Transverse colon (tissue), 4 donors: ENCODE data around the gene ENG. TPM values are rescaled to one million over a fixed set of nuclear protein-coding genes. Genes with fewer than 3 reads are reported as not detected.

Source experiments
- DNase-seq: peaks from one replicate; pipeline ENCODE4 v3.0.0-alpha.2; 2019
- H3K27ac ChIP-seq, 4 donors: fragments of 200-600 bp; sonication (generic); 2 replicates each; pipeline ENCODE4 v1.5.1; 2016 to 2018; ENCODE audit warnings: inconsistent platforms in 4 of 4
- H3K27me3 ChIP-seq: fragments of 200-600 bp; sonication (generic); 2 replicates; pipeline ENCODE4 v1.5.1; 2017; ENCODE audit warnings: inconsistent platforms
- H3K36me3 ChIP-seq, 4 donors: fragments of 200-600 bp; sonication (generic); 2 replicates each; pipeline ENCODE4 v1.5.1; 2017 to 2019; ENCODE audit warnings: inconsistent platforms in 4 of 4
- H3K4me1 ChIP-seq, 4 donors: fragments of 200-600 bp; sonication (generic); 2 replicates each; pipeline ENCODE4 v1.5.1; 2017 to 2020; ENCODE audit warnings: inconsistent platforms in 4 of 4
- H3K4me3 ChIP-seq, 4 donors: fragments of 200-600 bp; sonication (generic); 1 replicate in 1 of 4; 2 replicates in 3 of 4; pipeline versions ENCODE4 v1.5.1 to v1.6.1; 2017 to 2019; ENCODE audit warnings: inconsistent platforms in 4 of 4
- H3K9me3 ChIP-seq, 2 donors: fragments of 200-600 bp; sonication (generic); 2 replicates each; pipeline ENCODE4 v1.5.1; 2017 to 2019; ENCODE audit warnings: inconsistent platforms in 2 of 2
- CTCF ChIP-seq, 5 experiments: fragments of 200-600 bp in 3 of 5; fragments of 450-650 bp in 2 of 5; sonication (generic) in 3 of 5; IDR thresholded peaks; 1 replicate in 2 of 5; 2 replicates in 3 of 5; pipeline ENCODE4 v1.5.1; 2016 to 2017; ENCODE audit warnings: antibody characterized with exemption in 5 of 5, inconsistent platforms in 3 of 5, mild to moderate bottlenecking in 2 of 5, moderate library complexity in 1 of 5
- EP300 ChIP-seq: sonication (generic); formaldehyde crosslinking; IDR thresholded peaks from one replicate; pipeline ENCODE4 v1.6.1; 2017; ENCODE audit warnings: antibody characterized with exemption, low read depth
- POLR2A ChIP-seq: fragments of 450-650 bp; IDR thresholded peaks from one replicate; pipeline ENCODE4 v1.6.1; 2016; ENCODE audit warnings: antibody characterized with exemption, mild to moderate bottlenecking, moderate library complexity
- POLR2AphosphoS5 ChIP-seq, 3 donors: sonication (generic); formaldehyde crosslinking; IDR thresholded peaks; one replicate each; pipeline ENCODE4 v1.6.1; 2016; ENCODE audit warnings: antibody characterized with exemption in 3 of 3
- WGBS, 2 donors: methylation state at CpG; one replicate each; pipeline ENCODE4 v1.1.5; 2018; ENCODE audit warnings: low coverage in 1 of 2; 5-methylcytosine and 5-hydroxymethylcytosine counted together
- in situ Hi-C, 4 donors: fragments of 200-750 bp; cut with MboI; loops; one replicate each; pipeline versions ENCODE4 v1.15.0 to v1.15.1; 2017; ENCODE audit warnings: low sequenced_read_pairs in 3 of 4, low pct_ligation_motif_present in 1 of 4, low pct_unique_long_range_greater_than_20kb in 1 of 4
- intact Hi-C: fragments of 100-400 bp; cut with DNase I; formaldehyde crosslinking; loops from one replicate; pipeline ENCODE4 v1.15.1; 2023; ENCODE audit warnings: low total_unique reads
- total RNA-seq, 4 donors: library from RNA; depleted of rRNA; stranded (reverse); fragments of >200 nt; gene quantifications; one replicate each; pipeline ENCODE4 v1.1.0, GENCODE V29; 2016

Gene ENG
- total RNA-seq, 4 donors from 2014 or later, result 10.6 to 23.9 (median 17.0) TPM

GRCh38 chr9:127854960-127855359 lies 502 bp upstream of the ENG start:
- H3K27ac ChIP-seq, result peak overlapping the region; percentile 78 to 84 (median 82)
- H3K4me3 ChIP-seq, result peak overlapping the region in 1 of 4 donors; percentile 54
- intact Hi-C loops, result no loop called here
- DNase-seq, result no peak
- 80 to 83% methylated on average over 1 to 10 of the region's 11 CpGs for WGBS, 2 donors
- no peak for TF ChIP-seq POLR2AphosphoS5 (IDR thresholded peaks at IDR 0.05)
- peaks cover 0 to 28% (median 11%) of the 10 kb centered on the region in 4 donors for H3K4me1 ChIP-seq
- in situ Hi-C loops, result no loop called here
- no peaks in the 10 kb centered on the region for H3K36me3 ChIP-seq
- H3K27me3 ChIP-seq, result no peaks in the 10 kb centered on the region
- no peaks in the 10 kb centered on the region for H3K9me3 ChIP-seq

DNA sequence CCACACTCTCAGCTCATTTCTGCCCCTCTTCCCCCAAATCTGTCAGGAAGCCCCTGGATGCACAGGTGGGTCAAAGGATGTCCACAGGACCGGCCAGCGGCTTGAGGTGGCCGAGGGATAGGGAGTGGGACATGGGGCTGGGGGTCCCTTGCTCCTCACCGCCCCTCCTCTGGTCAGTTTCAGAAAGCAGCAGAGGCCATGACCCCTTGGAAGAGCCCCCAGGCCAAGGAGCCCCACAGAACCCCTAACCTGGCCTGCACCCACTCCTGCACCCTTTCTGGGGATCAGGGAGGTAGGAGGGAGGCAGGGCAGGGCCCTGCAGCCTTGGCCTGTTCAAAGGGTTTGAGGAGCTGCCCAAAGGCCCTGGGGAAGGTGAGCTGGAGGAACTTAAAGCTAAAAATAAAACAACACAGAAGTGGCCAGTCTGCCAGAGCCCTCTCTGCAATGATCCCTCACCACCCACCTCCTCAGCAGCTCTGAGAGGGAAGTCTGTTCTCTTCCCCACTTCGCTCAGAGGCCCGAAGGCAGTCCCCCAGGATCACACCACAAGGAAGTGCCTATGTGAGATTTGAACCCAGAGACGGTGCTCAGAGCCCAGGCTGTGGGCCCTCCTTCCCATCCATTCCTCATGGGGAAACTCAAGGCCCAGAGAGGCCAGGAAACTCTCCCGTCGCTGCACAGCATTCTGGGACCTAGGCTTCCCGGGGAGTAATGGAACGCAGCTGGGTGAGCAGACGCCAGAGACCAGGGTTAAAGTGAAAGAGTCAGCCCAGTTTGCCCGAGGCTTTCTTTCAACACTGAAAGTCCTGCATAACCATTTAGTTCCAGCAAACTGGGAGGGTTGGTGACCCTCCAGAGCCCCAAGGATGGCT lies 910 bp downstream of the ENG start:
- DNase-seq, result no peak
- in situ Hi-C loops, result no loop called here
- Histone ChIP-seq H3K27me3 (no peaks in the 10 kb centered on the region), H3K4me3 (peak overlapping the region in 3 of 4 donors; percentile 29 to 54 (median 47)), H3K9me3 (no peaks in the 10 kb centered on the region), H3K4me1 (peaks cover 0 to 25% (median 8%) of the 10 kb centered on the region in 4 donors), H3K36me3 (no peaks in the 10 kb centered on the region), H3K27ac (peak overlapping the region; percentile 78 to 84 (median 82))
- TF ChIP-seq CTCF (IDR thresholded peaks at IDR 0.05) (no peak), POLR2AphosphoS5 (IDR thresholded peaks at IDR 0.05) (no peak), EP300 (no peak), POLR2A (no peak)
- 61% methylated on average over 13 of the region's 13 CpGs; no CpG with 5 or more reads in 1 of the 2 donors for WGBS, 2 donors
- intact Hi-C loops, result no loop called here

DNA sequence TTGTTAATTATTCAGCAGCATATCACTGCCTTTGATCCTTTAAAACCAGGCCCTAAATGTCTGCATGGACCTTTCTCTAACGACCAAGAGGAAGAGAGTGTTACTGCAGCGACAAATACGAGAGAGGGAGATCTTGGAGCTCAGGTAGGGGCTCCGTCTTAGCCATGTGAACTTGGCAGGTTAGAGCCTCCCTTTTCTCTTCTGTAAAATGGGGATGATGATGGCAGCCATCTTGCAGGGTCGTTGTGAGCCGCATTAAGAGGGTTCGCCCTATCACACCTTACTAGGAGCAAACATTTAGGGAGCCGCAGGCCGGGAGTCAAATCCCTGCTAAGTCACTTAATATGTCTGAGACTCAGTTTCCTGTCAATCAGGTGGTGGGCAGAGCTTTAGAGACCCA lies 1.6 kb downstream of the ENG start:
- TF ChIP-seq CTCF (IDR thresholded peaks at IDR 0.05) (no peak), POLR2A (no peak), POLR2AphosphoS5 (IDR thresholded peaks at IDR 0.05) (no peak), EP300 (no peak)
- peak overlapping the region in 3 of 4 donors; percentile 29 to 54 (median 47) for H3K4me3 ChIP-seq
- peaks cover 0 to 19% (median 2%) of the 10 kb centered on the region in 4 donors for H3K4me1 ChIP-seq
- H3K27me3 ChIP-seq, result no peaks in the 10 kb centered on the region
- H3K27ac ChIP-seq, result peak overlapping the region; percentile 78 to 84 (median 82)
- H3K9me3 ChIP-seq, result no peaks in the 10 kb centered on the region
- intact Hi-C loops, result no loop called here
- 61 to 77% methylated on average over 6 to 9 of the region's 9 CpGs for WGBS, 2 donors
- no peak for DNase-seq
- no peaks in the 10 kb centered on the region for H3K36me3 ChIP-seq
- in situ Hi-C loops, result no loop called here

GRCh38 chr9:127850286-127850830 lies 4.1 kb downstream of the ENG start:
- no peak for DNase-seq
- Histone ChIP-seq H3K4me1 (peaks cover 0 to 18% (median 2%) of the 10 kb centered on the region in 4 donors), H3K27me3 (no peaks in the 10 kb centered on the region), H3K36me3 (no peaks in the 10 kb centered on the region), H3K9me3 (no peaks in the 10 kb centered on the region), H3K27ac (no peak overlapping the region), H3K4me3 (peak overlapping the region in 1 of 4 donors; percentile 12)
- intact Hi-C loops, result no loop called here
- TF ChIP-seq EP300 (no peak), POLR2A (no peak), CTCF (IDR thresholded peaks at IDR 0.05) (no peak), POLR2AphosphoS5 (IDR thresholded peaks at IDR 0.05) (no peak)
- 92 to 94% methylated on average over 6 to 16 of the region's 17 CpGs for WGBS, 2 donors
- in situ Hi-C loops, result no loop called here
